SHP77 treated with DMSO at 0.1 percent for 48 hours (cell line): ENCODE data around the gene NEK3.
"Not testable (repeated sequence)": the region's sequence is repeated elsewhere in the genome, so short reads cannot be mapped to it uniquely, and the experiment has no call there.

ENCODE experiments used
- DNase-seq: peaks from one replicate; lab custom pipeline; 2025; lab: John Stamatoyannopoulos, UW

The NEK3 gene

GRCh38 chr13:52169839-52170238, 10.4 kb upstream of the NEK3 start:
- DNase-seq: no peak

GRCh38 chr13:52165411-52165810, 6.0 kb upstream of the NEK3 start:
- DNase-seq: no peak

- DNase-seq: no peak
Measured at GRCh38 chr13:52164989-52165388, 5.6 kb upstream of the NEK3 start.

- DNase-seq: not testable (repeated sequence)
Measured at GRCh38 chr13:52163878-52164277, 4.5 kb upstream of the NEK3 start.

- DNase-seq: no peak
Measured at GRCh38 chr13:52162279-52163101, 3.1 kb upstream of the NEK3 start.

GRCh38 chr13:52161181-52161646, 1.8 kb upstream of the NEK3 start:
- no peak for DNase-seq

GRCh38 chr13:52160506-52160905, 1.1 kb upstream of the NEK3 start:
- DNase-seq: no peak

GRCh38 chr13:52160053-52160452, 656 bp upstream of the NEK3 start:
- DNase-seq: no peak

- no peak for DNase-seq
Measured at GRCh38 chr13:52158629-52159158, 703 bp downstream of the NEK3 start.

GRCh38 chr13:52156724-52157261, 2.6 kb downstream of the NEK3 start:
- DNase-seq: no peak

GRCh38 chr13:52155177-52155576, 4.2 kb downstream of the NEK3 start:
- no peak for DNase-seq

GRCh38 chr13:52147225-52147624, 12.2 kb downstream of the NEK3 start:
- no peak for DNase-seq

GRCh38 chr13:52141299-52141698, 18.1 kb downstream of the NEK3 start:
- no peak for DNase-seq

GRCh38 chr13:52137489-52137888, 21.9 kb downstream of the NEK3 start:
- DNase-seq: no peak

GRCh38 chr13:52136763-52137162, 22.6 kb downstream of the NEK3 start:
- DNase-seq: no peak

GRCh38 chr13:52130641-52131040, 28.8 kb downstream of the NEK3 start:
- DNase-seq: no peak

- no peak for DNase-seq
Measured at GRCh38 chr13:52128714-52129700, 30.4 kb downstream of the NEK3 start, which contains the start of gene NEK5. Gene NEK5 (minus strand): TSS chr13:52129073. CDS start chr13:52127482, 1,591 bp downstream.

GRCh38 chr13:52127783-52128702, 31.4 kb downstream of the NEK3 start:
- DNase-seq: peak; percentile 44

- no peak for DNase-seq
Measured at GRCh38 chr13:52127378-52127777, 32.0 kb downstream of the NEK3 start.

GRCh38 chr13:52125547-52125946, 33.9 kb downstream of the NEK3 start:
- no peak for DNase-seq

GRCh38 chr13:52118595-52118994, 40.8 kb downstream of the NEK3 start:
- no peak for DNase-seq
